ENCODE measurements around the gene ATP8B4.

The ATP8B4 gene

DNA sequence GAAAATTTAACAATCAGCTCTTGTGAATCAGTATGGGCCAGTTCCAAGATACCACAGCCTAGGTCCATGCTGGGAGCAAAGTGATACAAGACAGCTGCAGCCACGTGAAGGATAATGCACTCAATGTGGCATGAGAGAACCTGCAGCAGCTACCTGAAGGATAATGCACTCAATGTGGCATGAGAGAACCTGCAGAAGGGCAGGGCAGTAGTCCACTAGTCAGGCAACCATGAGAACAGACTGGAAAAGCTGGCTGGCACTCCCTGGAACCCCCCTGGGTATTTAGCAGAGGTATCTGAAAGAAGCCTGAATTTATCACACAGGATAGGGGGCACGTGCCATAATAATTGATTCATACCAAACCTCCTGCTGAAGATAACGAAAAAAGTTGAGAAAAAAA lies 237.6 kb downstream of the ATP8B4 start:
- H3K23ac ChIP-seq (ENCODE audit: low read length), result no peak overlapping the region
- H2BK5ac ChIP-seq (ENCODE audit: low read depth, low read length, poor library complexity), result no peak overlapping the region
- no peak overlapping the region for H3K4me2 ChIP-seq (ENCODE audit: low read length)
- H3K4me3 ChIP-seq (ENCODE audit: low read depth, low read length), result no peak overlapping the region
- no peak overlapping the region for H2BK120ac ChIP-seq (ENCODE audit: insufficient read depth, low read length, poor library complexity)
- no peak overlapping the region for H2BK12ac ChIP-seq (ENCODE audit: low read length)
- no CpG with 5 or more reads among the region's 3 CpGs for WGBS (ENCODE audit: extremely low coverage, insufficient coverage, insufficient read length)
- H3K79me2 ChIP-seq (ENCODE audit: control insufficient read depth, insufficient read depth, low read length, poor library complexity), result no peaks in the 10 kb centered on the region
- H3K79me1 ChIP-seq (ENCODE audit: low read length), result no peaks in the 10 kb centered on the region
- no peak overlapping the region for H2AFZ ChIP-seq (ENCODE audit: insufficient read depth, low read length, poor library complexity)
- H3K27me3 ChIP-seq (ENCODE audit: insufficient read depth, low read length), result no peaks in the 10 kb centered on the region
- H3K18ac ChIP-seq (ENCODE audit: low read length), result no peak overlapping the region
- no peak overlapping the region for H4K12ac ChIP-seq (ENCODE audit: low read depth, low read length)
- H3K36me3 ChIP-seq (ENCODE audit: control insufficient read depth in 1 of 2, insufficient read depth in 2 of 2, low read length in 2 of 2), result no peaks in the 10 kb centered on the region
- DNase-seq, result no peak
- H3K14ac ChIP-seq (ENCODE audit: low read length), result no peak overlapping the region
- no peaks in the 10 kb centered on the region for H3K9me3 ChIP-seq (ENCODE audit: insufficient read depth, low read depth, low read length)
- H3K4ac ChIP-seq (ENCODE audit: low read depth, low read length), result no peak overlapping the region
- no peak overlapping the region for H4K8ac ChIP-seq (ENCODE audit: low read depth, low read length)
- no peak overlapping the region for H2AK5ac ChIP-seq (ENCODE audit: low read length)
- H3K4me1 ChIP-seq (ENCODE audit: control insufficient read depth in 1 of 2, insufficient read depth in 2 of 2, low read length in 2 of 2), result no peaks in the 10 kb centered on the region
- no peak overlapping the region for H3K27ac ChIP-seq (ENCODE audit: low read depth, low read length)
- no peak overlapping the region for H4K91ac ChIP-seq (ENCODE audit: low read depth, low read length)
- no peak overlapping the region for H3K9ac ChIP-seq (ENCODE audit: low read length)

- no peak overlapping the region for H4K12ac ChIP-seq (ENCODE audit: low read depth, low read length)
- no CpG with 5 or more reads among the region's 5 CpGs for WGBS (ENCODE audit: extremely low coverage, insufficient coverage, insufficient read length)
Observed at GRCh38 chr15:49877873-49878521, 241.0 kb downstream of the ATP8B4 start.

DNA sequence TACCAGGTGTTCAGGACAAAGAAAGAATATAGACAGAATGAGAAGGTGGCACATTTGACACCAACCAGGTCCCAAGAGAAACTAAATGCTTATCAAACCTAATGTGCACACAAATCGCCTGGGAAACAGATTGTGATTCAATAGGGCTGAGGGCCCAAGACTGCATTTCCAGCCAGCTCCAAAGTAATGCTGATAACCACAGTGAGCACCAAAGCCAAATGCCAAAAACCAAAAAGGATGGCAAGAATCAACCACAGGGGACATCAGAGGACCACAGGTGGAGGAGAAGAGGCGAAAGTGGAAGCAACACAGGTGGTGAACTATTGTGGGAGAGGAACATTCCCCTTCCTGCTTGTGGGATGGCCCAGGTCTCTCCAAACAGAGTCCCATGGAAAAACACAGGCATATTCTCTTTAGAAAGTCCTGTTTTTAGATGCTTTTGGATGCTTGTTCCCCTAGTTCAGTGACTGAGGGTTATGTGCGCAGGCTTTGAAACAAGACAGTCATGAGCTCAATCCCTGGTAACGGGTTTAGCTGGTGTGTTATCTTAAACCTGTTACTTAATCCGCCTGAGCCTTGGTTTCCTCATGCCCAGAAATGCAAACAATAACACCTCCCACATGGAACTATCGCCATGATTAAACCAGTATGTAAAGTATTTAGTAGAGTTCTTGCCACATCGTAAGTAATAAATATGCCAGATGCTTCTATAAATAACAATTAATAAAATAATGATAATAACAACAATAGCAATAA lies 241.7 kb downstream of the ATP8B4 start:
- no peak overlapping the region for H2AFZ ChIP-seq (ENCODE audit: insufficient read depth, low read length, poor library complexity)
- no peak overlapping the region for H3K14ac ChIP-seq (ENCODE audit: low read length)
- H4K91ac ChIP-seq (ENCODE audit: low read depth, low read length), result no peak overlapping the region
- H3K18ac ChIP-seq (ENCODE audit: low read length), result no peak overlapping the region
- H2AK5ac ChIP-seq (ENCODE audit: low read length), result no peak overlapping the region
- no peak overlapping the region for H3K23ac ChIP-seq (ENCODE audit: low read length)
- H3K79me2 ChIP-seq (ENCODE audit: control insufficient read depth, insufficient read depth, low read length, poor library complexity), result no peaks in the 10 kb centered on the region
- no peak overlapping the region for H2BK120ac ChIP-seq (ENCODE audit: insufficient read depth, low read length, poor library complexity)
- no peaks in the 10 kb centered on the region for H3K27me3 ChIP-seq (ENCODE audit: insufficient read depth, low read length)
- no peak overlapping the region for H3K4me3 ChIP-seq (ENCODE audit: low read depth, low read length)
- DNase-seq, result peak; percentile 53 to 73
- no peaks in the 10 kb centered on the region for H3K9me3 ChIP-seq (ENCODE audit: insufficient read depth, low read depth, low read length)
- no CpG with 5 or more reads among the region's 7 CpGs for WGBS (ENCODE audit: extremely low coverage, insufficient coverage, insufficient read length)
- no peak overlapping the region for H3K9ac ChIP-seq (ENCODE audit: low read length)
- no peaks in the 10 kb centered on the region for H3K79me1 ChIP-seq (ENCODE audit: low read length)
- H2BK12ac ChIP-seq (ENCODE audit: low read length), result no peak overlapping the region
- no peak overlapping the region for H4K12ac ChIP-seq (ENCODE audit: low read depth, low read length)
- no peaks in the 10 kb centered on the region for H3K4me1 ChIP-seq (ENCODE audit: control insufficient read depth in 1 of 2, insufficient read depth in 2 of 2, low read length in 2 of 2)
- H2BK5ac ChIP-seq (ENCODE audit: low read depth, low read length, poor library complexity), result no peak overlapping the region
- H4K8ac ChIP-seq (ENCODE audit: low read depth, low read length), result no peak overlapping the region
- H3K36me3 ChIP-seq (ENCODE audit: control insufficient read depth in 1 of 2, insufficient read depth in 2 of 2, low read length in 2 of 2), result no peaks in the 10 kb centered on the region
- H3K4ac ChIP-seq (ENCODE audit: low read depth, low read length), result no peak overlapping the region
- H3K4me2 ChIP-seq (ENCODE audit: low read length), result no peak overlapping the region
- H3K27ac ChIP-seq (ENCODE audit: low read depth, low read length), result no peak overlapping the region

More at GRCh38 chr15:49877873-49878521, 241.0 kb downstream of the ATP8B4 start:
- Histone ChIP-seq H3K9me3 (ENCODE audit: insufficient read depth, low read depth, low read length) (no peaks in the 10 kb centered on the region), H3K14ac (ENCODE audit: low read length) (no peak overlapping the region), H3K4ac (ENCODE audit: low read depth, low read length) (no peak overlapping the region), H2AK5ac (ENCODE audit: low read length) (no peak overlapping the region), H2BK5ac (ENCODE audit: low read depth, low read length, poor library complexity) (no peak overlapping the region), H2BK120ac (ENCODE audit: insufficient read depth, low read length, poor library complexity) (no peak overlapping the region), H3K79me1 (ENCODE audit: low read length) (no peaks in the 10 kb centered on the region), H3K9ac (ENCODE audit: low read length) (no peak overlapping the region), H3K4me2 (ENCODE audit: low read length) (no peak overlapping the region), H3K27ac (ENCODE audit: low read depth, low read length) (no peak overlapping the region), H4K91ac (ENCODE audit: low read depth, low read length) (no peak overlapping the region), H3K23ac (ENCODE audit: low read length) (no peak overlapping the region), H2AFZ (ENCODE audit: insufficient read depth, low read length, poor library complexity) (no peak overlapping the region), H3K4me3 (ENCODE audit: low read depth, low read length) (no peak overlapping the region), H3K27me3 (ENCODE audit: insufficient read depth, low read length) (no peaks in the 10 kb centered on the region), H3K79me2 (ENCODE audit: control insufficient read depth, insufficient read depth, low read length, poor library complexity) (no peaks in the 10 kb centered on the region), H3K36me3 (ENCODE audit: control insufficient read depth in 1 of 2, insufficient read depth in 2 of 2, low read length in 2 of 2) (no peaks in the 10 kb centered on the region), H3K18ac (ENCODE audit: low read length) (no peak overlapping the region), H2BK12ac (ENCODE audit: low read length) (no peak overlapping the region), H3K4me1 (ENCODE audit: control insufficient read depth in 1 of 2, insufficient read depth in 2 of 2, low read length in 2 of 2) (no peaks in the 10 kb centered on the region), H4K8ac (ENCODE audit: low read depth, low read length) (no peak overlapping the region)
- peak; percentile 5 to 55 for DNase-seq

GRCh38 chr15:49876401-49877038 lies 242.5 kb downstream of the ATP8B4 start:
- H3K14ac ChIP-seq (ENCODE audit: low read length), result no peak overlapping the region
- no peaks in the 10 kb centered on the region for H3K9me3 ChIP-seq (ENCODE audit: insufficient read depth, low read depth, low read length)
- H2BK12ac ChIP-seq (ENCODE audit: low read length), result no peak overlapping the region
- no peaks in the 10 kb centered on the region for H3K4me1 ChIP-seq (ENCODE audit: control insufficient read depth in 1 of 2, insufficient read depth in 2 of 2, low read length in 2 of 2)
- WGBS (ENCODE audit: extremely low coverage, insufficient coverage, insufficient read length), result no CpG with 5 or more reads among the region's 5 CpGs
- no peak overlapping the region for H3K18ac ChIP-seq (ENCODE audit: low read length)
- H3K4me3 ChIP-seq (ENCODE audit: low read depth, low read length), result no peak overlapping the region
- no peaks in the 10 kb centered on the region for H3K36me3 ChIP-seq (ENCODE audit: control insufficient read depth in 1 of 2, insufficient read depth in 2 of 2, low read length in 2 of 2)
- no peak overlapping the region for H4K8ac ChIP-seq (ENCODE audit: low read depth, low read length)
- DNase-seq, result peak in 1 of 2 donors; percentile 42
- no peak overlapping the region for H4K12ac ChIP-seq (ENCODE audit: low read depth, low read length)
- H3K27ac ChIP-seq (ENCODE audit: low read depth, low read length), result no peak overlapping the region
- H3K4me2 ChIP-seq (ENCODE audit: low read length), result no peak overlapping the region
- H3K9ac ChIP-seq (ENCODE audit: low read length), result no peak overlapping the region
- no peak overlapping the region for H2AK5ac ChIP-seq (ENCODE audit: low read length)
- no peak overlapping the region for H2BK5ac ChIP-seq (ENCODE audit: low read depth, low read length, poor library complexity)
- no peaks in the 10 kb centered on the region for H3K27me3 ChIP-seq (ENCODE audit: insufficient read depth, low read length)
- H3K23ac ChIP-seq (ENCODE audit: low read length), result no peak overlapping the region
- H3K4ac ChIP-seq (ENCODE audit: low read depth, low read length), result no peak overlapping the region
- no peak overlapping the region for H4K91ac ChIP-seq (ENCODE audit: low read depth, low read length)
- H2BK120ac ChIP-seq (ENCODE audit: insufficient read depth, low read length, poor library complexity), result no peak overlapping the region
- no peak overlapping the region for H2AFZ ChIP-seq (ENCODE audit: insufficient read depth, low read length, poor library complexity)
- no peaks in the 10 kb centered on the region for H3K79me2 ChIP-seq (ENCODE audit: control insufficient read depth, insufficient read depth, low read length, poor library complexity)
- H3K79me1 ChIP-seq (ENCODE audit: low read length), result no peaks in the 10 kb centered on the region
